ENCODE measurements around the gene CARNS1. TPM values are rescaled to one million over a fixed set of nuclear protein-coding genes. Genes with fewer than 3 reads are reported as not detected.

CARNS1 gene
- total and polyA plus RNA-seq, 2 of the 8 experiments (the other 6 are each of a cell fraction or from before 2014, with no cell fraction given), result 0.82 to 1.1 TPM

GRCh38 chr11:67374571-67375281, 40.8 kb upstream of the CARNS1 start:
- Histone ChIP-seq H3K9ac (replicated peaks in 1 of 4; ENCODE audit: extremely low read depth in 1 of 4, low read depth in 3 of 4, low read length in 3 of 4) (no peak overlapping the region), H3K4me1 (replicated peaks in 1 of 4; ENCODE audit: control insufficient read depth in 3 of 4, insufficient read depth in 4 of 4, low read length in 3 of 4) (peaks cover 0 to 50% (median 41%) of the 10 kb centered on the region in 4 experiments; a peak in 6 of 7 replicates), H2AFZ (ENCODE audit: low read length) (no peak overlapping the region), H2BK12ac (ENCODE audit: low read depth, low read length) (0 out of 2 replicates have a peak overlapping the region, but pooled peaks have one; percentile 50), H2AK5ac (ENCODE audit: low read depth, low read length) (no peak overlapping the region; the same call in 1 of the 2 replicates), H4K91ac (replicated peaks; ENCODE audit: insufficient read length, low read length) (no peak overlapping the region), H3K36me3 (ENCODE audit: control insufficient read depth in 2 of 4, insufficient read depth in 4 of 4, low read length in 3 of 4) (no peaks in the 10 kb centered on the region), H2BK5ac (ENCODE audit: low read depth, low read length) (peak overlapping the region; percentile 71; the same call in 1 of the 2 replicates), H3K14ac (ENCODE audit: insufficient read length) (no peak overlapping the region), H4K5ac (ENCODE audit: insufficient read length, low read depth, low read length) (no peak overlapping the region), H3K4ac (replicated peaks; ENCODE audit: insufficient read length, low read depth, low read length) (no peak overlapping the region), H3K18ac (ENCODE audit: extremely low read depth, low read length) (peak overlapping the region; percentile 87), H2BK120ac (replicated peaks; ENCODE audit: low read depth, low read length) (no peak overlapping the region), H3K27me3 (replicated peaks in 1 of 4; ENCODE audit: control insufficient read depth in 3 of 4, extremely low read depth in 1 of 4, insufficient read depth in 3 of 4, low read length in 3 of 4) (peaks cover 7 to 62% (median 53%) of the 10 kb centered on the region in 4 experiments), H3K4me2 (ENCODE audit: insufficient read depth in 1 of 2, low read depth in 2 of 2, low read length in 2 of 2) (peak overlapping the region; percentile 87 to 96), H4K20me1 (replicated peaks in 1 of 2; ENCODE audit: control insufficient read depth in 1 of 2, insufficient read depth in 2 of 2, low read length in 2 of 2) (peaks cover 0 to 5% of the 10 kb centered on the region in 2 experiments), H3K23me2 (ENCODE audit: low read depth, low read length) (peaks cover 25% of the 10 kb centered on the region; the same call in 1 of the 2 replicates), H3K27ac (ENCODE audit: low read depth, low read length) (no peak overlapping the region), H3K9me3 (ENCODE audit: insufficient read depth in 2 of 2, low read depth in 1 of 2, low read length in 1 of 2) (no peaks in the 10 kb centered on the region), H3K56ac (replicated peaks; ENCODE audit: insufficient read length, low read depth, low read length) (no peak overlapping the region), H3K79me2 (ENCODE audit: control insufficient read depth in 1 of 2, insufficient read depth in 2 of 2, low read length in 2 of 2) (no peaks in the 10 kb centered on the region), H4K8ac (ENCODE audit: extremely low read depth, insufficient read depth, low read length) (no peak overlapping the region), H3K4me3 (ENCODE audit: extremely low read depth in 1 of 4, insufficient read depth in 2 of 4, low read depth in 3 of 4, low read length in 4 of 4) (peak overlapping the region; percentile 41 to 77 (median 51); a peak in 7 of 8 replicates), H3K23ac (ENCODE audit: insufficient read length) (no peak overlapping the region), H2BK20ac (ENCODE audit: low read length) (no peak overlapping the region), H3K79me1 (ENCODE audit: low read depth, low read length) (no peaks in the 10 kb centered on the region), H2BK15ac (ENCODE audit: low read length) (0 out of 2 replicates have a peak overlapping the region, but pooled peaks have one; percentile 81)
- 7% methylated on average over 7 of the region's 9 CpGs; no CpG with 5 or more reads in 1 of the 2 experiments for WGBS, 2 experiments (ENCODE audit: extremely low coverage in 1 of 2, insufficient coverage in 1 of 2, insufficient read length in 1 of 2, insufficient replicate concordance in 2 of 2, low coverage in 1 of 2, low lambda C conversion rate in 2 of 2, missing lambda C conversion rate in 1 of 2)
- FAIRE-seq (no peak), DNase-seq (ENCODE audit: low read depth in 1 of 2, low spot score in 2 of 2) (peak in 1 of 2 experiments; percentile 63)
- ChIA-PET CTCF (ENCODE audit: partially characterized antibody) (interaction anchor here (0.7 to 34.8 kb wide), 7 partner anchors 7 to 254 kb away, joined by 3 to 1305 read pairs (median 7); partner anchors contain the start of genes POLD4 and RAD9A), POLR2A (ENCODE audit: partially characterized antibody) (interaction anchor here (0.9 to 2.3 kb wide), 8 partner anchors 7 to 104 kb away, joined by 3 to 7 read pairs (median 3); partner anchors contain the start of gene POLD4)
- TF ChIP-seq TBP (IDR thresholded peaks at IDR 0.05; ENCODE audit: low read depth, low read length), result no peak
- TF ChIP-seq POLR2A (IDR thresholded peaks at IDR 0.05; ENCODE audit: control extremely low read depth in 1 of 2, low read depth in 2 of 2, low read length in 2 of 2), result no peak
- TF ChIP-seq CBX8 (IDR thresholded peaks at IDR 0.05; ENCODE audit: borderline replicate concordance, low read depth, low read length), result no peak
- no peak for TF ChIP-seq CTCF (IDR thresholded peaks at IDR 0.05; ENCODE audit: control extremely low read depth in 1 of 3, insufficient read depth in 1 of 3, low read depth in 1 of 3, low read length in 3 of 3)
- TF ChIP-seq TAF1 (IDR thresholded peaks at IDR 0.05; ENCODE audit: low read depth, low read length), result no peak
- no peak for TF ChIP-seq USF2 (IDR thresholded peaks at IDR 0.05; ENCODE audit: low read length)
- TF ChIP-seq MAX (IDR thresholded peaks at IDR 0.05), result no peak
- TF ChIP-seq SIRT6 (IDR thresholded peaks at IDR 0.05; ENCODE audit: low read length), result no peak
